Neutrophil (primary cell): ENCODE measurements around the gene TOR1A.

Experiments
- H3K27ac ChIP-seq: fragments of 200-600 bp; sonication (generic); 2 replicates; pipeline ENCODE4 v1.5.1; 2016; ENCODE audit warnings: mild to moderate bottlenecking, moderate library complexity
- H3K27me3 ChIP-seq: fragments of 200-600 bp; sonication (generic); 2 replicates; pipeline ENCODE4 v1.6.0; 2016; ENCODE audit warnings: mild to moderate bottlenecking
- H3K36me3 ChIP-seq: fragments of 200-600 bp; sonication (generic); 2 replicates; pipeline ENCODE4 v1.5.1; 2017
- H3K4me1 ChIP-seq, 2 experiments: fragments of 200-600 bp in 1 of 2; sonication (generic) in 1 of 2; 1 replicate in 1 of 2; 2 replicates in 1 of 2; pipeline versions ENCODE4 v1.5.1 to v1.6.1; 2013 to 2016; ENCODE audit warnings: low read depth in 1 of 2, low read length in 1 of 2, mild to moderate bottlenecking in 1 of 2, moderate library complexity in 1 of 2; ENCODE audit not compliant: control insufficient read depth in 1 of 2, insufficient read depth in 1 of 2
- H3K4me3 ChIP-seq, 2 experiments: fragments of 200-600 bp in 1 of 2; sonication (generic) in 1 of 2; 1 replicate in 1 of 2; 2 replicates in 1 of 2; pipeline ENCODE4 v1.5.1; 2013 to 2016; ENCODE audit warnings: low read depth in 1 of 2, low read length in 1 of 2, mild to moderate bottlenecking in 1 of 2, moderate library complexity in 1 of 2
- H3K9me3 ChIP-seq: fragments of 200-600 bp; sonication (generic); 2 replicates; pipeline ENCODE4 v1.5.1; 2016
- CTCF ChIP-seq: fragments of 200-600 bp; sonication (generic); IDR thresholded peaks from 2 replicates; pipeline ENCODE4 v1.5.1; 2016; ENCODE audit warnings: antibody characterized with exemption

TOR1A gene

DNA sequence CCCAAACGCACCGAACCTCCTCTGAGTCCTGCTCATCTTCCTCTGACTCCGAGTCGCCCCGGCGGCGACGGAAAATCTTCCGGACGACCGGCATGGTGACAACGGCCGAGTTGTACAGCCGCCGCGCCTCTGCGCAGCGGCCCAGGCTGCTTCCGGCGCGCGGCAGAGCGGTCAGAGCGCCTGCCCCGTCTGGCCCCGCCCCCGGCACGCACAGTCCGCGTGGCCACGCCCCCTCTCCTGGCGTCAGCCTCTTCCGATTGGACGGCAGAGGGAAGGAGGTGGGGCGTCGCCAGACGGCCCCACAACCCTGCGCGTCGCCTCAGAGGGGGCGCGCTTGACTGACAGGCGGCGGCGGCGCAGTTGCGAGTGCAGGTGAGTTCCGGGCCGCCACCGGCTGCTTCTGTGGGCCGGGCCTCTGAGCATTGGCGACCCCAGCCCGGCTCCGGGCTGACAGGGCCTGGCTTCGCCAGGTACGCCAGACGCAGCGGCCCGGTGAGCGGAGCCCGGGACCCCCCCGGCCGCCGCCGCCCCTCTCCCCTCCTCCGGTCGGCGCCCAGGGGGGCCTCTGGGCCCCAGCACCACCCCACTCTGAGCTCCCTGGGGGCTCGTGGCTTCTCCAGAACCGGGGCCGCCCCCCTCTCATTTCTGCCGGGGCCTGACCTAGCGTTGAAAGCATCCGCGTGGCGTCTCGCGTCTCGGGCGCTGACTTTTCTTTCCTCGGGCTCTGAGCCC lies 11.4 kb upstream of the TOR1A start, which contains the start of the genes C9orf78 and USP20:
Gene C9orf78, minus strand, starts transcription at position 148 of the 732 bp plus-strand sequence. Its CDS starts 54 bp downstream, at position 94.
Gene USP20, plus strand, starts transcription at position 331 of the 732 bp plus-strand sequence. CDS start 17,098 bp downstream, outside the sequence.
- no peaks in the 10 kb centered on the region for H3K27me3 ChIP-seq
- H3K27ac ChIP-seq: peak within 1 kb of the TSS; percentile 89
- H3K4me3 ChIP-seq: peak within 1 kb of the TSS; percentile 96 to 99
- TF ChIP-seq CTCF: peak; percentile 53
- peaks cover 47 to 59% of the 10 kb centered on the region in 2 experiments for H3K4me1 ChIP-seq
- no peaks in the 10 kb centered on the region for H3K9me3 ChIP-seq
- peaks cover 27% of the 10 kb centered on the region for H3K36me3 ChIP-seq

DNA sequence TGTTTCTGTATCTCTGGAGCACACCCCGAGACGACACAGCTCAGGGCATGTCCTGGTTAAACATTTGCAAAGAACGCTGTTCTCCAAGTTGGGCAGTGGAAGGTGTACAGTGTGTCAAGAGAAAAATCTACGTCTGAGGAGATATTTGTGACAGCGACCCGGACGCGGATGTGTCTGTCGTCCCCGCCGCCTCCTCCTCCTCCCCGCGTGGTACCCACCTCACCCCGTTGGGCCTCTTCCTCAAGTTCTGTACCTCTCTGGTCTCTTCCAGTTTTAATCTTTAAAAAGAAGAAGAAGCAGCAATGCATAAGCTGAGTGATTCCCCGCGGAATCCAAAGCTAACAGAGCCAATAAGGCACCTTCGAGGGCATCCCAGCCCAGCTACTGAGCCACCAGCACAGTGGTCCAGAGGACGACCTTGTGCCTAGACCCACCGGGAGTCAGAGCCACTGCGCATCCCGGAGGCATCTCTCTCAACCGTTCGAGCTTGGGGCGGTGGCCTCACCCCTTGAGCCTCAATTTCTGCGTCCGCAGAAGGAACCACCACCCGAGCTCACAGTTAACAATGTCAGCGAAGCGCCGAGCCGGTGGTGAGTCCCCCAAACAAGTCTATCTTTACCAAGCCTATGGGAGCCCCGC lies 10.7 kb upstream of the TOR1A start:
- Histone ChIP-seq H3K4me3 (peak overlapping the region; percentile 96 to 99), H3K9me3 (no peaks in the 10 kb centered on the region), H3K27ac (peak overlapping the region; percentile 89), H3K4me1 (peaks cover 40 to 52% of the 10 kb centered on the region in 2 experiments), H3K36me3 (peaks cover 34% of the 10 kb centered on the region), H3K27me3 (no peaks in the 10 kb centered on the region)
- no peak for TF ChIP-seq CTCF

- H3K36me3 ChIP-seq: peaks cover 49% of the 10 kb centered on the region
Observed at GRCh38 chr9:129832982-129833381, 9.0 kb upstream of the TOR1A start.

GRCh38 chr9:129828969-129829368 lies 5.0 kb upstream of the TOR1A start:
- Histone ChIP-seq H3K9me3 (no peaks in the 10 kb centered on the region), H3K27me3 (no peaks in the 10 kb centered on the region), H3K4me3 (no peak overlapping the region), H3K36me3 (peaks cover 58% of the 10 kb centered on the region), H3K4me1 (peaks cover 7 to 9% of the 10 kb centered on the region in 2 experiments), H3K27ac (no peak overlapping the region)
- TF ChIP-seq CTCF: no peak

More at GRCh38 chr9:129832982-129833381, 9.0 kb upstream of the TOR1A start:
- no peak overlapping the region for H3K4me3 ChIP-seq
- H3K27me3 ChIP-seq: no peaks in the 10 kb centered on the region
- H3K9me3 ChIP-seq: no peaks in the 10 kb centered on the region
- H3K27ac ChIP-seq: no peak overlapping the region
- peaks cover 33 to 39% of the 10 kb centered on the region in 2 experiments for H3K4me1 ChIP-seq
- TF ChIP-seq CTCF: no peak

GRCh38 chr9:129828051-129828450 lies 4.1 kb upstream of the TOR1A start:
- peaks cover 54% of the 10 kb centered on the region for H3K36me3 ChIP-seq
- H3K27ac ChIP-seq: no peak overlapping the region
- TF ChIP-seq CTCF: no peak
- H3K4me1 ChIP-seq: peaks cover 2 to 10% of the 10 kb centered on the region in 2 experiments
- no peaks in the 10 kb centered on the region for H3K9me3 ChIP-seq
- no peak overlapping the region for H3K4me3 ChIP-seq
- no peaks in the 10 kb centered on the region for H3K27me3 ChIP-seq
